ENCODE results near the gene MICB.

DNA sequence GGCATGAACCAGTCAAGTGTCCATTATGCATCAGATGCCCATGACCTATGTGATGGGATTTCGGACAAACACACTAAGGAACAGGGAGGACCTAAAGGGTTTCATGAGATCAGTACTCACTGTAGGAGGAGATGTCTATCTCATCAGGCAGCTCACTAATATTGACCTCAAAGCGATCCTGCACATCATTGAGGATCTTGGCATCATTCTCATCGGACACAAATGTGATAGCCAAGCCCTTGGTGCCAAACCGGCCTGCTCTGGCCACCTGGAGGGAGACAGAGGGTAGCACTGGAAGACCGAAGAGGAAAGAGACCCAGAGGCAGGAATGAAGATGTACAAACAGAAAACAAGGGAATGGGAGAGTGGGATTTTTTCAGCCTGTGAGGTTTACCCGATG, 32.7 kb downstream of the MICB start:
- TF ChIP-seq SUZ12 (IDR thresholded peaks at IDR 0.05) (no peak), ZNF384 (IDR thresholded peaks at IDR 0.05) (no peak), NFRKB (IDR thresholded peaks at IDR 0.05) (no peak), FOXK2 (IDR thresholded peaks at IDR 0.05) (no peak), L3MBTL2 (conservative IDR thresholded peaks at IDR 0.05) (no peak), FOXA1 (IDR thresholded peaks at IDR 0.05) (no peak), ELF4 (IDR thresholded peaks at IDR 0.05) (no peak), FOXM1 (IDR thresholded peaks at IDR 0.05; ENCODE audit: borderline replicate concordance) (no peak)
